ENCODE data around the gene THOC6. TPM values are rescaled to one million over a fixed set of nuclear protein-coding genes. Genes with fewer than 3 reads are reported as not detected.

THOC6 gene
- total RNA-seq, 2 donors from 2014 or later: 33.6 to 58.8 TPM

DNA sequence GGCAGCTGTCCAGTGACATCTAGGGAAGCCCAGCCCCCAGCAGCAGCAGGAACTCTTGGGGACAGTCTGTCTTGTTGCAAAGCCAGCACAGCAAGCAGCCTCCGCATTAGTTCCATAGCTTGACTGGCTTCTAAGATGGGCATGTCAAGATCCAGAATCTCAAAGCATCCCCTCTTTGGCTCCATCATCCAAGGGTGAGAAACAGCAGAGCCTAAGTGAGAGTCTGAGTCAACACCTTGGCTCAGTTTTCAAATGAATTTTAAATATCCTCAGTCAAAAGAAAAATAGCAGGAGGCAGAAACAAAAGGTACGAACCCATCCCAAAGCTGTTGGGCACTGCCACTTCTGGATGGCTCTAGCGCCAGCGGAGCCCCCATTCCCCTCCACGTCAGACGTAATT is 8.9 kb upstream of the THOC6 start:
- Mint-ChIP-seq H3K4me1 (ENCODE audit: low read depth in 2 of 2) (peaks cover 2 to 3% of the 10 kb centered on the region in 2 donors), H3K4me3 (no peak overlapping the region), H3K27me3 (peaks cover 0 to 4% of the 10 kb centered on the region in 2 donors), H3K27ac (no peak overlapping the region), H3K36me3 (no peaks in the 10 kb centered on the region), H3K9me3 (no peaks in the 10 kb centered on the region)
- DNase-seq (ENCODE audit: low spot score) (no peak), ATAC-seq (no peak)

DNA sequence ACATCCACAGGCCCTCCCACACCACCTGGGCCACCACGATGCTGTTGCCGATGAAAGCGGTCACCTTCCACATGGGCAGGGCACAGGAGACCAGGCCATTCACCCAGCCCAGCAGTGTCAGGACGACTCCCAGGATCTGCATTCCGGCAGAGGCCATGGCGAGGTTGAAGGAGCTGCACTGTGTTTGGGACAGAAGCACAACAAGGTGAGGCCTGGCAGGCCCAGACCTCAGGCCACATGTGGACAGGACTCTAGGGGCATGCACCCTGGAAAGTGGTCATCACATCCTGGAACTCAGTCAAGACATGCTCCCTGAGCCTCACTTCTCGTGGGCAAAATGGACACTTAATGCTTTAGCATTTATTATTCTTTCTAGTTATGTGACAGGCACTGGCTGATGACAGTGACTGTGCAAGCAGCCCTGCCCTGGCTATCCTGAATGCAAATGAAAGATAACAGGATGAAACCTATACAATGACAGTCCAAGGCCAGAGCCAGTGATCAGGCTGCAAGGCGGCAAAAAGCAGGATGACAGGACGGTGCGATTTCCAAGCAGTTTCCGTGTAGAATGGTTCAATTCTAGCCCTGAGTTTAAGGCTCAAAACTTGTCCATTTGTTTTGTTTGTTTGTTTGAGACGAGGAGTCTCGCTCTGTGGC is 7.8 kb upstream of the THOC6 start:
- H3K27ac Mint-ChIP-seq: no peak overlapping the region
- peaks cover 3 to 5% of the 10 kb centered on the region in 2 donors for H3K4me1 Mint-ChIP-seq (ENCODE audit: low read depth in 2 of 2)
- H3K36me3 Mint-ChIP-seq: no peaks in the 10 kb centered on the region
- ATAC-seq: no peak
- no peak overlapping the region for H3K4me3 Mint-ChIP-seq
- no peaks in the 10 kb centered on the region for H3K9me3 Mint-ChIP-seq
- DNase-seq (ENCODE audit: low spot score): no peak
- peaks cover 0 to 4% of the 10 kb centered on the region in 2 donors for H3K27me3 Mint-ChIP-seq

DNA sequence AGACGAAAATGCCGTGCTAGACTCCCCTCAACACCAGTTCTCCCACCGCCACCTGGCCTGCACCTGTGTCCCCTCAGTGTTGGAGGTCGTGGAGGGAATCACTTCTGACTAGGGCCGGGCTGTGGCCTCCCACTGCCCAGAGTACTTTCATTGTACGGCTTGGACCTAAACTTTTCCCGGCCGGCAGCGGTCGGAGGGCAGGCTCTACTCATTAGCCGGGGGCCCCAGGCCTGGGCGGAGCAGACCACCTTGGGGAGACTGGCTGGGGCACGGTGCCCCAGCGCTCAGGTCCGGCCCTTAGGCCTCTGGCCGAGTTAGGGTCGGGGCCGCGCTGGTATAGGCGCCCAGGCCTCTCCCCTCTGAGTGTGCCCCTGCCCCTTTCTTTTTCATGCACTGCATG is 6.5 kb upstream of the THOC6 start:
- DNase-seq (ENCODE audit: low spot score): no peak
- no peak overlapping the region for H3K4me3 Mint-ChIP-seq
- no peaks in the 10 kb centered on the region for H3K36me3 Mint-ChIP-seq
- ATAC-seq: no peak
- H3K27me3 Mint-ChIP-seq: peaks cover 0 to 4% of the 10 kb centered on the region in 2 donors
- H3K9me3 Mint-ChIP-seq: no peaks in the 10 kb centered on the region
- peaks cover 13 to 17% of the 10 kb centered on the region in 2 donors for H3K4me1 Mint-ChIP-seq (ENCODE audit: low read depth in 2 of 2)
- no peak overlapping the region for H3K27ac Mint-ChIP-seq

DNA sequence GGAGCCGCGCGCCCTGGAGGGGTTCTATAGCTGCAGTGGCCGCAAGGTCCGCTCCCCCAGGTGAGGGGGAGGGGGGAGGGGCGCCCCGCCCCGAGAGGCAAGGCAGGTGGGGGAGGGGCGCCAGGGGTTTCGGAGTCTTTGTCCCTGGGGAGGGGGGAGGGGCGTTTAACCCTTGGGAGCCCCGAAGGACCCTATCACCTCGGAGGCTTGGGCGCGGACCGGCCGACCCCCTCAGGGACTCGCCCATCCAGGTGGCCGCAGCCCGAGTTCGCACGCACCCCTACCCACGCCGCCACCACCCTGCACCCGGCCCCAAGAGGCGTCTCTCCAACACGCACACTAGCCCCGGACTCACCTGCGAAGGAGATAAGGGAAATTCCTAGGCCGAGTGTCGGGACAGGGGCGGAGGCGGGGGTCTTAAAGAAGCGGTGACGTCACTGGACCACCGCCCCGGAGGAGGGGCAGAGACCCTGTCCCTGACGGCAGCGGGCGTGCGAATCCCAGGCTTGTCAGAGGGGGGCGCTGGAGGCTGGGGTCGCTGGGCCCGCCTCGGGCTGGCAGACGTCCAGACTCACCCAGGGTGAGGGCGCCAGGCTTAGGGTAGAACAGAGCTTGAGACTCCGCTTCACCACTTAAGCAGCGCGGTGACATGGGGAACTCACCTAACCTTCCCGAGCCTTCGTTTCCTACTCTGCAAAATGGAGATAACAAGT is 5.9 kb upstream of the THOC6 start, which contains the start of gene CLDN6:
CLDN6 (minus strand) TSS at position 390 of the 713 bp plus-strand sequence. CDS start 2,162 bp downstream, outside the sequence.
- no peak within 1 kb of the TSS for H3K27ac Mint-ChIP-seq
- ATAC-seq (no peak), DNase-seq (ENCODE audit: low spot score) (no peak)
- H3K4me3 Mint-ChIP-seq: no peak within 1 kb of the TSS
- peaks cover 0 to 4% of the 10 kb centered on the region in 2 donors for H3K27me3 Mint-ChIP-seq
- no peaks in the 10 kb centered on the region for H3K36me3 Mint-ChIP-seq
- H3K9me3 Mint-ChIP-seq: no peaks in the 10 kb centered on the region
- H3K4me1 Mint-ChIP-seq (ENCODE audit: low read depth in 2 of 2): peaks cover 19 to 23% of the 10 kb centered on the region in 2 donors

DNA sequence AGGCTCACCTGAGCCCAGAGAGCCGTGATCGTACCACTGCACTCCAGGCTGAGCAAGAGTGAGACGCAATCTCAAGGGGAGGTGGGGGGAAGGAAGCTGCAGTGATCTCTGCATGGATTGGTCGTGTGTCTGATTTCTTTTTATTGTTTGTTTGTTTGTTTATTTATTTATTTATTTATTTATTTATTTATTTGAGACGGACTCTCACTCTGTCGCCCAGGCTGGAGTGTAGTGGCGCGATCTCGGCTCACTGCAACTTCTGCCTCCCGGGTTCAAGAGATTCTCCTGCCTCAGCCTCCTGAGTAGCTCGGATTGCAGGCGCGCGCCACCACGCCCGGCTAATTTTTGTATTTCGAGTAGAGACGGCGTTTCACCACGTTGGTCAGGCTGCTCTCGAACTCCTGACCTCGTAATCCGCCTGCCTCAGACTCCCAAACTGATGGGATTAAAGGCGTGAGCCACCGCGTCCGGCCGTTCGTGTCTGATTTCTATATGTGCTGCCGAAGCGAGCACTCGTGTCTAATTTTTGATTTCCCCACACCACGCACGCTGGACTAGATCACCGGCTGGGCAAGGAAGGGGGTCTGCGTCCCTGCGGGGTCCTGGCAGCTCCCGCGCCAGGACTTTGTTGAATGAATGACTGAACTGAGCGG is 4.1 kb upstream of the THOC6 start:
- peak overlapping the region; percentile 46 to 72 for H3K27ac Mint-ChIP-seq
- H3K9me3 Mint-ChIP-seq: no peaks in the 10 kb centered on the region
- ATAC-seq (no peak), DNase-seq (ENCODE audit: low spot score) (no peak)
- H3K36me3 Mint-ChIP-seq: no peaks in the 10 kb centered on the region
- H3K4me1 Mint-ChIP-seq (ENCODE audit: low read depth in 2 of 2): peaks cover 32% of the 10 kb centered on the region in 2 donors
- peak overlapping the region; percentile 88 for H3K4me3 Mint-ChIP-seq
- H3K27me3 Mint-ChIP-seq: no peaks in the 10 kb centered on the region

DNA sequence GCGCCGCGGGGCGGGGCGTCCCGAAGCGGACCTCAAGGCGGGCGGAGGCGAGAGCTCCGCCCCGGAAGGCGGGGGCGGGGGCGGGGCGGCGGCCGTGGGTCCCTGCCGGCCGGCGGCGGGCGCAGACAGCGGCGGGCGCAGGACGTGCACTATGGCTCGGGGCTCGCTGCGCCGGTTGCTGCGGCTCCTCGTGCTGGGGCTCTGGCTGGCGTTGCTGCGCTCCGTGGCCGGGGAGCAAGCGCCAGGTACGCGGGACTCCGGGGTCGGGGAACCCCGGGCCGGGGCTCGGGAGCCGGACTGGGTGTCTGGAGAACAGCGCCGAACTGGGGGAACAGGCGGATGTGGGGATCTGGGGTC is 3.6 kb upstream of the THOC6 start, which contains the start of gene TNFRSF12A:
TNFRSF12A (plus strand) TSS at position 122 of the 357 bp plus-strand sequence; CDS start at position 152, 30 bp downstream.
- ATAC-seq: peak; percentile 64 to 74
- DNase-seq (ENCODE audit: low spot score): peak; percentile 87
- H3K27ac Mint-ChIP-seq: peak within 1 kb of the TSS; percentile 87 to 90
- no peaks in the 10 kb centered on the region for H3K27me3 Mint-ChIP-seq
- H3K36me3 Mint-ChIP-seq: no peaks in the 10 kb centered on the region
- no peaks in the 10 kb centered on the region for H3K9me3 Mint-ChIP-seq
- H3K4me1 Mint-ChIP-seq (ENCODE audit: low read depth in 2 of 2): peaks cover 32% of the 10 kb centered on the region in 2 donors
- peak within 1 kb of the TSS; percentile 88 for H3K4me3 Mint-ChIP-seq

DNA sequence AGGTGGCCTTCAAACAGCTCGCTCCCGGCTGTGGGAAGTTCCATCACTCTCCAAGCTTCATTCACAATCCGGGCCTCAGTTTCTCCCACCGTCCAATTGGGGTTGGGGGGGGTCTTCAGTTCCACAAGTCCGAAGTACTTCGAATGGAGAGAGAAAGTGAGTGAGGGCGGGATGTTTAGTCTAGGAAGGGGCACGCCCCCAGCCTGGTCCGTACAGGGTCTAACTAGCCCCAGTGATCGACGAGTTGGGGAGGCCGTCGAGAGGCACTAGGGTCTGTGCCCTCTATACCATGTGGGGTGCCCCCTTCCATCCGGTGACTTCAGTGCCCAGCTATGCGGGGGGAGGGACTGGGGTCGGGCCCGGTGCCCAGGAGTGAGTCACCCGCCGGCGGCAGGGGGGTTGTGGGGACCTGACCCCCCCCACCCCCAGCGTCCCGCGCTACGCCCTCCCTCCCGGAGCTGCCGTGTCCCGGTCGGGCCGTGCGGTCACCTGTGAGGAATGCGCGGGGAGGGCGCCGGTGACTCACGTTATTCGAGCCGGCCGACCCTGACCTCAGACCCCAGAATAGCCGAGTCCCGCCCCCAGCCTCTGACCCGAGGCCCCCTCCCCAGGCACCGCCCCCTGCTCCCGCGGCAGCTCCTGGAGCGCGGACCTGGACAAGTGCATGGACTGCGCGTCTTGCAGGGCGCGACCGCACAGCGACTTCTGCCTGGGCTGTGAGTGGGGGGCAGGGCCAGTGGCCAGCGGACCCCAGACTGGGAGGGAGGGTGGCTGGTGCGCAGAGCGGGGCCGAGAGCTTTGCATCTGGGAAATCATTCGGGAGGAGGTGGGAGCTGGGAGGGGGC is 3.0 kb upstream of the THOC6 start:
- no peaks in the 10 kb centered on the region for H3K9me3 Mint-ChIP-seq
- H3K4me1 Mint-ChIP-seq (ENCODE audit: low read depth in 2 of 2): peaks cover 32% of the 10 kb centered on the region in 2 donors

DNA sequence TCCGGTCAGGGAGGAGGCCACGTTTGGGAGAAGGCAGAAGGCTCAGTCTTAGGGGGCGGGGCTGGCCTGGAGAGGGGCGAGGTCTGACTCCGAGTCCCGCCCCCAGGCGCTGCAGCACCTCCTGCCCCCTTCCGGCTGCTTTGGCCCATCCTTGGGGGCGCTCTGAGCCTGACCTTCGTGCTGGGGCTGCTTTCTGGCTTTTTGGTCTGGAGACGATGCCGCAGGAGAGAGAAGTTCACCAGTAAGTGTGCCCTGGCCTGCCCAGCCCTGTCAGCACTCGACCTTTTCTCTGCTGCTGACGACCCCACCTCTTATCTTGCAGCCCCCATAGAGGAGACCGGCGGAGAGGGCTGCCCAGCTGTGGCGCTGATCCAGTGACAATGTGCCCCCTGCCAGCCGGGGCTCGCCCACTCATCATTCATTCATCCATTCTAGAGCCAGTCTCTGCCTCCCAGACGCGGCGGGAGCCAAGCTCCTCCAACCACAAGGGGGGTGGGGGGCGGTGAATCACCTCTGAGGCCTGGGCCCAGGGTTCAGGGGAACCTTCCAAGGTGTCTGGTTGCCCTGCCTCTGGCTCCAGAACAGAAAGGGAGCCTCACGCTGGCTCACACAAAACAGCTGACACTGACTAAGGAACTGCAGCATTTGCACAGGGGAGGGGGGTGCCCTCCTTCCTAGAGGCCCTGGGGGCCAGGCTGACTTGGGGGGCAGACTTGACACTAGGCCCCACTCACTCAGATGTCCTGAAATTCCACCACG is 2.2 kb upstream of the THOC6 start:
- H3K36me3 Mint-ChIP-seq: no peaks in the 10 kb centered on the region
- H3K4me3 Mint-ChIP-seq: peak overlapping the region; percentile 88
- no peaks in the 10 kb centered on the region for H3K27me3 Mint-ChIP-seq

More for the DNA sequence above, 3.0 kb upstream of the THOC6 start:
- Mint-ChIP-seq H3K27me3 (no peaks in the 10 kb centered on the region), H3K36me3 (no peaks in the 10 kb centered on the region), H3K27ac (peak overlapping the region; percentile 87 to 90), H3K4me3 (peak overlapping the region; percentile 88)
- DNase-seq (ENCODE audit: low spot score) (no peak), ATAC-seq (peak; percentile 2 to 4)

DNA sequence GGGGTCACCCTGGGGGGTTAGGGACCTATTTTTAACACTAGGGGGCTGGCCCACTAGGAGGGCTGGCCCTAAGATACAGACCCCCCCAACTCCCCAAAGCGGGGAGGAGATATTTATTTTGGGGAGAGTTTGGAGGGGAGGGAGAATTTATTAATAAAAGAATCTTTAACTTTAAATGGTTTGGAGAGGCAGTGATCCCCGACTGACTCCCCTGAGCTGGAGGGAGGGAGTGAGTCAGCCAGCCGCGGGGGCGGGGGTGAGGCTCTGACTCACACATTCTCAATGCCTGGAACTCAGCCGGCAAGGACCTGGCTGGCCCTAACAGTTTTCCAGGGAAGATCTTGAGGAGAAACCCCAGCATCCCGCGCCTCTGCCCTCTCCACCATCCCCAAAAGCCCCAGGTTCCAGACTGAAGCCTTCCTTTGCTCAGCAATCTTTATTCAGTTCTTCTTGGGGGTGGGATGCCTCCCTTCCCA is 1.6 kb upstream of the THOC6 start:
- Mint-ChIP-seq H3K27ac (peak overlapping the region; percentile 87 to 90), H3K9me3 (no peaks in the 10 kb centered on the region), H3K4me3 (peak overlapping the region; percentile 88), H3K4me1 (ENCODE audit: low read depth in 2 of 2) (peaks cover 32% of the 10 kb centered on the region in 2 donors), H3K27me3 (no peaks in the 10 kb centered on the region), H3K36me3 (no peaks in the 10 kb centered on the region)
- DNase-seq (ENCODE audit: low spot score) (peak; percentile 90), ATAC-seq (peak; percentile 48 to 64)

More for the DNA sequence above, 2.2 kb upstream of the THOC6 start:
- H3K27ac Mint-ChIP-seq: peak overlapping the region; percentile 87 to 90
- ATAC-seq (peak; percentile 44 to 56), DNase-seq (ENCODE audit: low spot score) (peak; percentile 79)
- H3K4me1 Mint-ChIP-seq (ENCODE audit: low read depth in 2 of 2): peaks cover 32% of the 10 kb centered on the region in 2 donors
- H3K9me3 Mint-ChIP-seq: no peaks in the 10 kb centered on the region

DNA sequence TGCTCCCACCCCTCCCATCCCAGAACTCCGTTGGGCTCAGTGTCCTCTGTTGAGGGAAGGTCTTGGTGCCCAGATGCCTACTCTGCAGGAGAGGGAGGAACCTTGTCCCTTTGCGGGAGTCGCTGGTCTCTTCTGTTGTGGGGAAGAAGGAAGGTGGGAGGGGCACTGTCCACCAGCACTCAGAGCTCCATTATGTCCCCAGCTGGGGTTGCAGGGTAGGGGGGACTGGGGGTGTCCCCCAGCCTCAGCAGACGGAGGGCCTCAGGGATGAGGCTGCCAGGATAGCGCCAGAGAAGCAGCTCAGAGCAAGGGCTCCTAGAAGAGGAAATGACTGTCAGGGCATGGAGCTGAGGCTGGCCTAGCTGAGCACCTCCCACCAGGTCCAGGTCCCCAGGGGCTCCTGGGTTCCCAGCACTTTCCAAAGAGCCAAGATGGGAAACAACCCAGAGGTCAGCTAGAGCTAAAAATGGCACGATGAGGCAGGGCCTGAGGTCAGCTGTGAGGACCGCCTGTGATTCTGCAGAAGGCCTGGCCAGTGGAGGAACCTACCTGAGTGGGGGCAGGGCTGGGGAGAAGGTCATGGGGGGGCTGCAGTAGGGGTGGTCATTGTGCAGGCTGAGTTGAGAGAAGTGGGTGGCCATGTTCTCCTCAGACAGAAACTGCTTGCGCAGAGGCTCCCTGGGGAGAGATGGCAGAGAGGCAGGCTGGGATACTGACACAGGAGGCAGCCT is 986 bp upstream of the THOC6 start:
- H3K9me3 Mint-ChIP-seq: no peaks in the 10 kb centered on the region
- H3K27ac Mint-ChIP-seq: peak overlapping the region; percentile 87 to 90
- no peak for ATAC-seq
- H3K4me3 Mint-ChIP-seq: peak overlapping the region; percentile 88
- H3K27me3 Mint-ChIP-seq: no peaks in the 10 kb centered on the region
- H3K4me1 Mint-ChIP-seq (ENCODE audit: low read depth in 2 of 2): peaks cover 32 to 34% of the 10 kb centered on the region in 2 donors
- no peak for DNase-seq (ENCODE audit: low spot score)
- no peaks in the 10 kb centered on the region for H3K36me3 Mint-ChIP-seq

DNA sequence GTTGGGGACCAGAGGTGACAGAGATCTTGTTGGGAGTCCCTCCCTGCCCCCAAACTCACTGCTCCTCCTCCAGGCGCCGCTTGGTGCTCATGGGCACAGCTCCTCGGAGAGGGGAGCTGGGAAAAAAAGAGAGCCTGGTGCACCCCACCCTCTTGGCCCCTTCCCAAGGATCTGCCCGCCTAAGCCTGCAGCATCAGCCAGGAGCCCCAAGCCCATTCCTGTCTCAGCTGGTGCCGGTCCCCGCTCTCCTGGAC is 493 bp upstream of the THOC6 start:
- peaks cover 36% of the 10 kb centered on the region in 2 donors for H3K4me1 Mint-ChIP-seq (ENCODE audit: low read depth in 2 of 2)
- ATAC-seq (no peak), DNase-seq (ENCODE audit: low spot score) (no peak)
- H3K27ac Mint-ChIP-seq: peak overlapping the region; percentile 87 to 90
- no peaks in the 10 kb centered on the region for H3K9me3 Mint-ChIP-seq
- H3K4me3 Mint-ChIP-seq: peak overlapping the region; percentile 88
- no peaks in the 10 kb centered on the region for H3K36me3 Mint-ChIP-seq
- H3K27me3 Mint-ChIP-seq: no peaks in the 10 kb centered on the region

All from natural killer cell treated with Interleukin-12 subunit alpha and Interleukin-12 subunit beta and Interleukin-15 and Interleukin-18, amount 100 ng/mL, for 72 hours (primary cell).